ENCODE data around the gene CCDC33. TPM values are rescaled to one million over a fixed set of nuclear protein-coding genes. Genes with fewer than 3 reads are reported as not detected.

The CCDC33 gene
- total RNA-seq, 1 donor from 2014 or later, result not detected

DNA sequence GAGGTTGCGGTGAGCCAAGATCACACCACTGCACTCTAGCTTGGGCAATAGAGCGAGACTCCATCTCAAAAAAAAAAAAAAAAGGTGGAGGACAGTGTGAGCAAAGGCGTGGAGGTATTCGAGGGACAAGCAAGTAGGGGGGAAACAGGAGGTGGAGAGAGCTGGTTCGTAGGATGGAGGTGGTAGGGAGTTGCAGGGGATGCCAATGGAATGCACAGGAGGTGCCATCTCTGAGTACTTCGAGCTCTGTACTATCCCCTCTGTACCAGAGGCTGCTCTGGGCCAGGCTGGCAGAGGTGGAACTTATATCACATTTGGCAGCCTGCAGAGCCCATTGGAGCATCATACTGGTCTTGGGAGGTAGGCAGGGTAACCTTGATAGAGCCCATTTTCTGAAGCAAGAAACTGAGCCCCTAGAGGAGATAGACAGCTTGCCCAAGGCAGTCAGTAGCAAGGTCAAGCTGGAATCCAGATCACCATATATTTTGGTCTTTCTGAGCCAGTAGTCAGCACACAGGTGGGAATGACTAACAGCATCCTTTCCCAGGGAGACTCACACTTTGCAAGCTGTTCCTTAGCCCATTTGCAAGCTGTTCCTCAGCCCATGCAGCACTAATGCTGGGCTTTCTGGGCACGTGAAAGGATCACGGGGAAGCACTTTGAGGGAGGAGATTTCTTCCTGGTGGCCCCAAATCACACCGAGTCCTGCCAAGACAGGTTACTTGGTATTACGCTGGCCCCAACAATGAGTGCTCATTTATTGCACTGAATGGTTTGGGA is 9.2 kb upstream of the CCDC33 start:
- Mint-ChIP-seq H3K4me1 (ENCODE audit: low read depth) (peaks cover 23% of the 10 kb centered on the region), H3K27ac (ENCODE audit: unreplicated experiment) (no peak overlapping the region), H3K9me3 (ENCODE audit: low read depth) (no peaks in the 10 kb centered on the region), H3K36me3 (ENCODE audit: low read depth) (no peaks in the 10 kb centered on the region), H3K4me3 (ENCODE audit: unreplicated experiment) (no peak overlapping the region), H3K27me3 (ENCODE audit: low read depth) (no peaks in the 10 kb centered on the region)
- DNase-seq (ENCODE audit: low spot score), result no peak
- no peak for TF ChIP-seq CTCF (IDR thresholded peaks at IDR 0.05)

DNA sequence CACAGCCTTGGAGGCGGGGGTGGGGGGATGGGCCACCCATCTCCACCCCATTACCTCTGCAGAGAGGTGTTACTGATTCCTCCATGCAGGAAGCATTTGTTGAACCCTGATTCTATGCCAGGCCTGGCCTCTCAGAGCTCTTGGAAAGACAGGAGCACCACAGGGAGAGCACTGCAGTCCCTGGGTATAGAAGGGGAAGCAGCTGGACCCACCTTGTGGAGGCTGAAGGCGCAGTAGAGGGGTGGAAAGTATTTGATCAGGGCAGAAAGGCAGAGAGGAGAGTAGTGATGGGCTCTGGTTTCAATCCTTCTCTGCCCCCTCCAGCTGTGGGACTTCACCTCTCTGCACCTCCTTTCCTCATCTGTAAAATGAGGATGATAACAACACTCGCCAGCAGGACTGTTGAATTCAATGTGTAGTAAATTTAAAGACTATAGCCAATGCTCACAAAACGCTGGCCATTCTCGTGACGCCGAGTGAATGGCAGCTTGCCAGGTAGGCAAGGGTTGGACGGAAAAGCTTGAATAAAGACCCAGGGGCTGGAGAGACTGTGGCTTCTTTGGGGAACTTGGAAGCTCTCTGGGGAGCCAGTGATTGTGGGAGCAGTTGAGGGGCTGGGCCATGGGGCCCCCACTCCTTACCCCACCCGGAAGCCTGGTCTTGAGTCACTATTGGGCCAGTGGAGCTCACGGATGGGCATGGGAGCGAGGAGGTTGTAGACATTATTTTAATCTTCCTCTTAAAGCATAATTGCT is 8.0 kb upstream of the CCDC33 start:
- no peak for DNase-seq (ENCODE audit: low spot score)
- Mint-ChIP-seq H3K4me3 (ENCODE audit: unreplicated experiment) (no peak overlapping the region), H3K27ac (ENCODE audit: unreplicated experiment) (no peak overlapping the region), H3K36me3 (ENCODE audit: low read depth) (no peaks in the 10 kb centered on the region), H3K9me3 (ENCODE audit: low read depth) (no peaks in the 10 kb centered on the region), H3K4me1 (ENCODE audit: low read depth) (peaks cover 23% of the 10 kb centered on the region), H3K27me3 (ENCODE audit: low read depth) (peaks cover 3% of the 10 kb centered on the region)
- TF ChIP-seq CTCF (IDR thresholded peaks at IDR 0.05), result no peak

- Mint-ChIP-seq H3K36me3 (ENCODE audit: low read depth) (no peaks in the 10 kb centered on the region), H3K4me1 (ENCODE audit: low read depth) (peaks cover 20% of the 10 kb centered on the region), H3K4me3 (ENCODE audit: unreplicated experiment) (no peak overlapping the region), H3K9me3 (ENCODE audit: low read depth) (no peaks in the 10 kb centered on the region), H3K27me3 (ENCODE audit: low read depth) (peaks cover 4% of the 10 kb centered on the region), H3K27ac (ENCODE audit: unreplicated experiment) (no peak overlapping the region)
- no peak for DNase-seq (ENCODE audit: low spot score)
- no peak for TF ChIP-seq CTCF (IDR thresholded peaks at IDR 0.05)
Observed at GRCh38 chr15:74228723-74229081, 7.4 kb upstream of the CCDC33 start.

DNA sequence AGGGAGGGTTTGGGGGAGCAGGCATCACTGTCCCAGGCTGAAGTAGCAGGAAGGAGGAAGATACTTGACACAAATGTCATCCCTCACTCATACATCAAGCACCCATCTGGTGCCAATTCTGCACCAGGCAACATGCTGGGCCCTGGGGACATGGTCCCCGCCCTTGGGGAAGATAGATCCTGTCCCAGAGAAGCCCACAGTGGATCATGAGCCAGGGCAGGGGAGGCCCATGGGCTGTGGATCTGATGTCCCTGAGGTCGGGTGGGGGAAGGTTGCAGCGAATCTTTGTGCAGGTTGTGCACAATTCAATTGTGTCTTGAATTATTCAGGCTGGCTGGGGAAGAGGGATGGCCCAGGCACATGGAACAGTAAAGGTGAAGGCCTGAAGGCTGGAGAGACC is 6.4 kb upstream of the CCDC33 start:
- Mint-ChIP-seq H3K4me1 (ENCODE audit: low read depth) (peaks cover 22% of the 10 kb centered on the region), H3K9me3 (ENCODE audit: low read depth) (no peaks in the 10 kb centered on the region), H3K4me3 (ENCODE audit: unreplicated experiment) (no peak overlapping the region), H3K36me3 (ENCODE audit: low read depth) (no peaks in the 10 kb centered on the region), H3K27ac (ENCODE audit: unreplicated experiment) (no peak overlapping the region), H3K27me3 (ENCODE audit: low read depth) (peaks cover 4% of the 10 kb centered on the region)
- DNase-seq (ENCODE audit: low spot score), result no peak
- TF ChIP-seq CTCF (IDR thresholded peaks at IDR 0.05), result no peak

DNA sequence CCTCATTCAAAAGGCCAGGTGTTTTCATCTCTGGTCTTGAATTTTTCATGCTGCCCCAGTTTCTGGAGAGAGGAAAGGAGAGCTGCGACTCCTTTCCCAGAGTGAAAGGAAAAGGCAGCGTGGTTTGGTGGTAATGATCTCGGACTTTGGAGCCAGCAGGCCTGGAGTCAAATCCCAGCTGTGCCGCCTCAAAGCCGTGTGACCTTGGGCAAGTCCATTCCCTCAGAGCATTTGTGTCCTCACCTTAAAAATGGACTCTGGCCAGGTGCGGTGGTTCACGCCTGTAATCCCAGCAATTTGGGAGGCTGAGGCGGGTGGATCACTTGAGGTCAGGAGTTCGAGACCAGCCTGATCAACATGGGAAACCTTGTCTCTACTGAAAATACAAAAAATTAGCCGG is 4.7 kb upstream of the CCDC33 start:
- H3K9me3 Mint-ChIP-seq (ENCODE audit: low read depth), result no peaks in the 10 kb centered on the region
- H3K27ac Mint-ChIP-seq (ENCODE audit: unreplicated experiment), result no peak overlapping the region
- peaks cover 19% of the 10 kb centered on the region for H3K4me1 Mint-ChIP-seq (ENCODE audit: low read depth)
- no peak for DNase-seq (ENCODE audit: low spot score)
- no peak overlapping the region for H3K4me3 Mint-ChIP-seq (ENCODE audit: unreplicated experiment)
- TF ChIP-seq CTCF (IDR thresholded peaks at IDR 0.05), result no peak
- no peaks in the 10 kb centered on the region for H3K36me3 Mint-ChIP-seq (ENCODE audit: low read depth)
- peaks cover 4% of the 10 kb centered on the region for H3K27me3 Mint-ChIP-seq (ENCODE audit: low read depth)

Data from chondrocyte (in vitro differentiated cells).